Measurements from ENCODE around the gene PML. TPM values are rescaled to one million over a fixed set of nuclear protein-coding genes. Genes with fewer than 3 reads are reported as not detected.
"Not testable (repeated sequence)": the region's sequence is repeated elsewhere in the genome, so short reads cannot be mapped to it uniquely, and the experiment has no call there.

Gene PML

GRCh38 chr15:74096753-74097474 is 102.4 kb downstream of the PML start:
- H3K4me2 ChIP-seq (ENCODE audit: low read length); H3K36me3 ChIP-seq (ENCODE audit: control insufficient read depth, insufficient read depth, low read length); DNase-seq; H2BK15ac ChIP-seq (replicated peaks; ENCODE audit: low read depth); H3K56ac ChIP-seq (ENCODE audit: low read length); H3K18ac ChIP-seq (ENCODE audit: low read length); H3K4me1 ChIP-seq (ENCODE audit: control insufficient read depth, low read depth, low read length); H3K27me3 ChIP-seq (ENCODE audit: insufficient read depth, low read length, poor library complexity); H2BK120ac ChIP-seq (ENCODE audit: low read depth, low read length); H2AK5ac ChIP-seq (ENCODE audit: low read length); H4K5ac ChIP-seq (ENCODE audit: low read length); H3K79me2 ChIP-seq (ENCODE audit: control insufficient read depth, insufficient read depth, low read length); H3K79me1 ChIP-seq (ENCODE audit: low read length); H3K27ac ChIP-seq (ENCODE audit: low read depth, low read length); H3K4me3 ChIP-seq (ENCODE audit: low read length); H3K9ac ChIP-seq (ENCODE audit: low read length); H4K8ac ChIP-seq (ENCODE audit: low read depth, low read length); H3K4ac ChIP-seq (ENCODE audit: low read depth, low read length); H2BK5ac ChIP-seq (ENCODE audit: low read length); H3K23ac ChIP-seq (ENCODE audit: low read length): not testable (repeated sequence)
- WGBS (ENCODE audit: extremely low coverage, insufficient coverage, low lambda C conversion rate), result no CpG with 5 or more reads among the region's 27 CpGs

Small RNA genes within 50 kb of the gene (small RNA-seq; reads per million reads assigned to genes)
- gene RN7SL429P (ENCODE audit: insufficient read depth), result not detected
